ENCODE measurements around the gene DGKH.

DNA sequence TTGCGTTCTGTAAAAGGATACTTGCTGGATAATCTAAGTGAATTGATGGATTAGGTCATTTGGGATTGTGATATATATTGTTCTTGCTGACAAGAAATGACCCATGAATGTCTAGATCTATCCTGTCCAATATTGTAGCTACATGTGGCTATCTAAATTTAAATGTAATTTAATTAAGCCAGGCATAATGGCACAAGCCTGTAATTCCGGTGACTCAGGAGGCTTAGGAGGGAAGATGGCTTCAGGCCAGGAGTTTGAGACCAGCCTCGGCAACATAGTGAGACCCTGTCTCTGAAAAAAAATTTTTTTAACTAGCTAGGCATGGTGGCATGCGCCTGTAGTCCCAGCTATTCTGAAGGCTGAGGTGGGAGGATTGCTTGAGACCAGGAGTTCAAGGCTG lies 184.2 kb downstream of the DGKH start:
- TF ChIP-seq, protein P1, sequence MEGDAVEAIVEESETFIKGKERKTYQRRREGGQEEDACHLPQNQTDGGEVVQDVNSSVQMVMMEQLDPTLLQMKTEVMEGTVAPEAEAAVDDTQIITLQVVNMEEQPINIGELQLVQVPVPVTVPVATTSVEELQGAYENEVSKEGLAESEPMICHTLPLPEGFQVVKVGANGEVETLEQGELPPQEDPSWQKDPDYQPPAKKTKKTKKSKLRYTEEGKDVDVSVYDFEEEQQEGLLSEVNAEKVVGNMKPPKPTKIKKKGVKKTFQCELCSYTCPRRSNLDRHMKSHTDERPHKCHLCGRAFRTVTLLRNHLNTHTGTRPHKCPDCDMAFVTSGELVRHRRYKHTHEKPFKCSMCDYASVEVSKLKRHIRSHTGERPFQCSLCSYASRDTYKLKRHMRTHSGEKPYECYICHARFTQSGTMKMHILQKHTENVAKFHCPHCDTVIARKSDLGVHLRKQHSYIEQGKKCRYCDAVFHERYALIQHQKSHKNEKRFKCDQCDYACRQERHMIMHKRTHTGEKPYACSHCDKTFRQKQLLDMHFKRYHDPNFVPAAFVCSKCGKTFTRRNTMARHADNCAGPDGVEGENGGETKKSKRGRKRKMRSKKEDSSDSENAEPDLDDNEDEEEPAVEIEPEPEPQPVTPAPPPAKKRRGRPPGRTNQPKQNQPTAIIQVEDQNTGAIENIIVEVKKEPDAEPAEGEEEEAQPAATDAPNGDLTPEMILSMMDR (IDR thresholded peaks at IDR 0.05), result no peak
- TF ChIP-seq POLR2A (IDR thresholded peaks at IDR 0.05), result no peak
